Measurements from ENCODE around the gene CDC37. TPM values are rescaled to one million over a fixed set of nuclear protein-coding genes. Genes with fewer than 3 reads are reported as not detected.
A peak's percentile ranks its signal among the peaks of the same experiment; 100 is the strongest.

The CDC37 gene
- total and polyA plus RNA-seq, 12 donors: 72.8 to 518 (median 117) TPM

DNA sequence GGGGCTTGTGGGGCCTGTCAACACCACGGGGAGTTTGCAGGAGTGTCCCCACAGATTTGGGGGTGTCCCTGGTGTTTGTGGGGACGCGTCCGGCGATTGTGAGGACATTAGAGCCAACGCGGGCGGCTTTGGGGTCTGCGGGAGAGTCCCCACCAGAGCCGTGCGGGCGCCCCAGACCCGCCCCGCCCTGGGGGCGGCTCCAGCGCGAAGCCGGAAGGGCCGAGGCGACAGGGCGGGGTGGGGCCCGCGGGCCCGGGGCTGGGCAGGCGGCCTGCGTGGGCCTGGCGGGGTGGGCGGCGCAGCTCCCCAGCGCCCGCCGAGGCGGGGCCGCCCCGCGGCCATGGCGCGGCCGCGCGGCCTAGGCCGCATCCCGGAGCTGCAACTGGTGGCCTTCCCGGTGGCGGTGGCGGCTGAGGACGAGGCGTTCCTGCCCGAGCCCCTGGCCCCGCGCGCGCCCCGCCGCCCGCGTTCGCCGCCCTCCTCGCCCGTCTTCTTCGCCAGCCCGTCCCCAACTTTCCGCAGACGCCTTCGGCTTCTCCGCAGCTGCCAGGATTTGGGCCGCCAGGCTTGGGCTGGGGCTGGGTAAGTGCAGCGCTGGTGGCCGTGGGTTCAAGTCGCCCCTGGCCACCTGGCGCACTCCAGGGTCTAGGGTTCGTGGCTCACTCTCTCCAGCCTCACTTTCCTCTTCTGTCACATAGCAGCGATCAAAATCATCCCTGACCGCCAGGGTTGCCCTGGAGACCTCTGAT, 27.3 kb upstream of the CDC37 start:
- TF ChIP-seq POLR2A (IDR thresholded peaks at IDR 0.05): no peak
- TF ChIP-seq, protein P1, sequence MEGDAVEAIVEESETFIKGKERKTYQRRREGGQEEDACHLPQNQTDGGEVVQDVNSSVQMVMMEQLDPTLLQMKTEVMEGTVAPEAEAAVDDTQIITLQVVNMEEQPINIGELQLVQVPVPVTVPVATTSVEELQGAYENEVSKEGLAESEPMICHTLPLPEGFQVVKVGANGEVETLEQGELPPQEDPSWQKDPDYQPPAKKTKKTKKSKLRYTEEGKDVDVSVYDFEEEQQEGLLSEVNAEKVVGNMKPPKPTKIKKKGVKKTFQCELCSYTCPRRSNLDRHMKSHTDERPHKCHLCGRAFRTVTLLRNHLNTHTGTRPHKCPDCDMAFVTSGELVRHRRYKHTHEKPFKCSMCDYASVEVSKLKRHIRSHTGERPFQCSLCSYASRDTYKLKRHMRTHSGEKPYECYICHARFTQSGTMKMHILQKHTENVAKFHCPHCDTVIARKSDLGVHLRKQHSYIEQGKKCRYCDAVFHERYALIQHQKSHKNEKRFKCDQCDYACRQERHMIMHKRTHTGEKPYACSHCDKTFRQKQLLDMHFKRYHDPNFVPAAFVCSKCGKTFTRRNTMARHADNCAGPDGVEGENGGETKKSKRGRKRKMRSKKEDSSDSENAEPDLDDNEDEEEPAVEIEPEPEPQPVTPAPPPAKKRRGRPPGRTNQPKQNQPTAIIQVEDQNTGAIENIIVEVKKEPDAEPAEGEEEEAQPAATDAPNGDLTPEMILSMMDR (IDR thresholded peaks at IDR 0.05): no peak
- intact Hi-C loops (cut with DNase I): no loop called here
- Histone ChIP-seq H3K4me1 (replicated peaks in 1 of 2) (peaks cover 25 to 28% of the 10 kb centered on the region in 2 donors), H3K9me3 (replicated peaks in 1 of 3) (no peaks in the 10 kb centered on the region), H3K27ac (peak overlapping the region in 1 of 5 donors; percentile 88), H3K36me3 (replicated peaks in 1 of 2) (no peaks in the 10 kb centered on the region), H3K4me3 (peak overlapping the region in 2 of 4 donors; percentile 32 to 94), H3K27me3 (no peaks in the 10 kb centered on the region)
- DNase-seq: peak in 3 of 7 donors; percentile 45 to 58 (median 56)
- WGBS, 4 donors: 6 to 24% (median 7%) methylated on average over 5 to 67 of the region's 75 CpGs; no CpG with 5 or more reads in 1 of the 4 donors

DNA sequence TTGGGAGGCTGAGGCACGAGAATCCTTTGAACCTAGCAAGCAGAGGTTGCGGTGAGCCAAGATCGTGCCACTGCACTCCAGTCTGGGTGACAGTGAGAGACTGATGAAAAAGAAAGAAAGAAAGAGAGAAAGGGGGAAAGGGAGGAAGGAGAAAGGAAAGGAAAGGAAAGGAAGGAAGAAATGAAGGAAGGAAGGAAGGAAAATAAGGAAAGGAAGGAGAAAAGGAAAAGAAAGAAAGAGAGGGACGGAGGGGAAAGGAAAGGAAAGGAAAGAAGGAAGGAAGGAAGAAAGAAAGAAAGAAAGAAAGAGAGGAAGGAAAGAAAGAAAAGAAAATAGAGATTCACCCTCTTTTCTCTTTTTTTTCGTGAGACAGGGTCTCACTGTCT, 25.6 kb upstream of the CDC37 start:
- H3K4me3 ChIP-seq: no peak overlapping the region
- peaks cover 31 to 37% of the 10 kb centered on the region in 2 donors for H3K4me1 ChIP-seq (replicated peaks in 1 of 2)
- DNase-seq: no peak
- no peaks in the 10 kb centered on the region for H3K36me3 ChIP-seq (replicated peaks in 1 of 2)
- H3K9me3 ChIP-seq (replicated peaks in 1 of 3): no peaks in the 10 kb centered on the region
- H3K27me3 ChIP-seq: no peaks in the 10 kb centered on the region
- TF ChIP-seq, protein P1 (IDR thresholded peaks at IDR 0.05): no peak
- TF ChIP-seq POLR2A (IDR thresholded peaks at IDR 0.05): no peak
- no peak overlapping the region for H3K27ac ChIP-seq
- intact Hi-C loops (cut with DNase I): no loop called here
- 65 to 78% (median 71%) methylated on average over 5 of the region's 5 CpGs for WGBS, 4 donors

DNA sequence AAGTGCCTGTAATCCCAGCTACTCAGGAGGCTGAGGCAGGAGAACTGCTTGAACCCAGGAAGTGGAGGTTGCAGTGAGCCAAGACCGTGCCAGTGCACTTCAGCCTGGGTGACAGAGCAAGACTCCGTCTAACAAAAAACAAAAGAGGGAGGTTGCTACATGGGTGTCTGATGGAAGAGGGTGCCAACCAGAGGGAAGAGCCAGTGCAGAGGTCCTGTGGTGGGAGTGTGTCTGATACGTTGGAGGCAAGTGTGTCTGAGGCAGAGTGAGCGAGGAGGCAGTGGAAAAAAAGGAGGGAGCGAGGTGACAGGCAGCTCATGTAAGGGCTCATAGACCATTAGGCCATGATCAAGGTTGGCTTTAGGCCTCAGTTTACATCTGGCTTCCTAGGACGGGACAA, 23.8 kb upstream of the CDC37 start:
- no peak overlapping the region for H3K27ac ChIP-seq
- TF ChIP-seq POLR2A (IDR thresholded peaks at IDR 0.05): no peak
- TF ChIP-seq, protein P1 (IDR thresholded peaks at IDR 0.05): no peak
- no peak overlapping the region for H3K4me3 ChIP-seq
- intact Hi-C loops (cut with DNase I): no loop called here
- no peaks in the 10 kb centered on the region for H3K9me3 ChIP-seq (replicated peaks in 1 of 3)
- no peaks in the 10 kb centered on the region for H3K36me3 ChIP-seq (replicated peaks in 1 of 2)
- 80 to 90% (median 87%) methylated on average over 6 of the region's 6 CpGs for WGBS, 4 donors
- peaks cover 12 to 21% of the 10 kb centered on the region in 2 donors for H3K4me1 ChIP-seq (replicated peaks in 1 of 2)
- H3K27me3 ChIP-seq: peaks cover 8% of the 10 kb centered on the region
- DNase-seq: no peak

DNA sequence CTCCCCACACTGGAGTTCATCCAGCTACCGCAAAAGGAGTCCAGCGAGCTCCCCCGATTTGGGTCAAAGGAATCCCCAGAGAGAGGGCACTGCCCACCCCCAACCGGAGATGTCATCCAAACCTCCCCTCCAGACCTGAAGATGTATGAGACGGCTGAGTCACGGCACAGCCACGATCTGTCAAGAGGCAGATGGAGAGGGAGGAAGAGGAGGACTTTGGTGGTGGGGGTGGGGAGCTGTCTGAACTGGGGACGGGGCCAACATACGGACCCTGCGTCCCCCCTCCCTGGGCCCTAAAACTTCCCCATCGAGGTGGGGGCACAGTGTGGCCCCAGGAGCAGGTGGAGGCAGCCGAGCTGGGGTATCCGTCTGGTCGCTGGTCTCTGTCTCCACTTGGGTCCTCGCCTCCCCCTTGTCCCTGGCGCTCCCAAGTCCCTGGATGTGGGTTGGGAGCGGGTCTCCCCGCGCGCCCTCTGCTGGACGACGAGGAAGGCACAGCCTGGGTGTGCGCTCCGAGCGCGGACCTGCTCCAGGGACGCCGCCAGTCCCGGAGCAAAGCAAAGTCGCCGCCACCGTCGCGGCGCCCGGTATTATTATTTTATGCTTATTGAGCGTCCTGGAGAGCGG, 20.8 kb upstream of the CDC37 start:
- Histone ChIP-seq H3K9me3 (replicated peaks in 1 of 3) (no peaks in the 10 kb centered on the region), H3K27me3 (peaks cover 38% of the 10 kb centered on the region), H3K27ac (peak overlapping the region in 1 of 5 donors; percentile 73), H3K4me3 (peak overlapping the region in 1 of 4 donors; percentile 57), H3K4me1 (replicated peaks in 1 of 2) (peaks cover 6 to 27% of the 10 kb centered on the region in 2 donors), H3K36me3 (replicated peaks in 1 of 2) (no peaks in the 10 kb centered on the region)
- no peak for TF ChIP-seq POLR2A (IDR thresholded peaks at IDR 0.05)
- TF ChIP-seq, protein P1 (IDR thresholded peaks at IDR 0.05): peak; percentile 67 to 93 (median 84)
- DNase-seq: peak; percentile 72 to 86 (median 84)
- intact Hi-C loops (cut with DNase I): no loop called here
- 2 to 13% (median 4%) methylated on average over 7 to 37 of the region's 38 CpGs for WGBS, 4 donors

Data from adrenal gland (tissue), 12 donors.